SW 1271 (cell line): ENCODE data around the gene HIVEP3.

Source experiments
- DNase-seq, 2 experiments: peaks; one replicate each; lab custom pipeline; 2025; lab: John Stamatoyannopoulos, UW

Gene HIVEP3

DNA sequence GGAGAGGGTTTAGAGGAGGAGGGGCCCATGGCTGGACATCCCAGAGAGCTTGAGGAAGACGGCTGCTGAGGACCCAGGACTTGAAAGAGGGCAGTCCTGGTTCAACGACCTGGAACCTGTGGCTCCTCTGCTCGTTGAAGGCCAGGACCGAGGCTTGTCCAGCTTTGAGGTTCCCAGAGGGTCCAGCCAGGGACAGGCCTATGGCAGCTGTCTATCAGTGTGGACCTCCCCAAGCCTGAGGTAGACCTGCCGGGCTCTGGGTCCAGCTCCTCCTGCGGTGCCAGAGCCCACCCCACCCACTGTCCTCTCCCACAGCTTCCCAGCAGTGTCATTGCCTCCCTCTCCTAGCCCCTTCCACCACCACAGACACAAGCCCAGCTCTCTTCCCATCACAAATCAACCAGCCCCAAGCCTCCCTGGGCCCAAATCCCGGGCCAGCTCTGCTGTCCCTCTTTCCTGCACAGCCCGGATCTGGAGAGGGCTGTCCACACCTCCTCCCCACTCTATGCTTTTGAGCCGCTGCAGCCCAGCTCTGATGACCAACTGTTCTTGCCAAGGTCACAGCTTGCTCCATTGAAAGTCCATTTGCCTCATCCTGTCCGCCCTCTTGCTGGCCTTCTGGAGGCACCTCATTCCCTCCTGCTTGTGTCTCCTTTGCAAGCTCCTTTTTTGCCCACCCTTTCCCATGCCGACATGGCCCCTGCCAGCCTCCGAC lies 385.5 kb downstream of the HIVEP3 start:
- DNase-seq: no peak

DNA sequence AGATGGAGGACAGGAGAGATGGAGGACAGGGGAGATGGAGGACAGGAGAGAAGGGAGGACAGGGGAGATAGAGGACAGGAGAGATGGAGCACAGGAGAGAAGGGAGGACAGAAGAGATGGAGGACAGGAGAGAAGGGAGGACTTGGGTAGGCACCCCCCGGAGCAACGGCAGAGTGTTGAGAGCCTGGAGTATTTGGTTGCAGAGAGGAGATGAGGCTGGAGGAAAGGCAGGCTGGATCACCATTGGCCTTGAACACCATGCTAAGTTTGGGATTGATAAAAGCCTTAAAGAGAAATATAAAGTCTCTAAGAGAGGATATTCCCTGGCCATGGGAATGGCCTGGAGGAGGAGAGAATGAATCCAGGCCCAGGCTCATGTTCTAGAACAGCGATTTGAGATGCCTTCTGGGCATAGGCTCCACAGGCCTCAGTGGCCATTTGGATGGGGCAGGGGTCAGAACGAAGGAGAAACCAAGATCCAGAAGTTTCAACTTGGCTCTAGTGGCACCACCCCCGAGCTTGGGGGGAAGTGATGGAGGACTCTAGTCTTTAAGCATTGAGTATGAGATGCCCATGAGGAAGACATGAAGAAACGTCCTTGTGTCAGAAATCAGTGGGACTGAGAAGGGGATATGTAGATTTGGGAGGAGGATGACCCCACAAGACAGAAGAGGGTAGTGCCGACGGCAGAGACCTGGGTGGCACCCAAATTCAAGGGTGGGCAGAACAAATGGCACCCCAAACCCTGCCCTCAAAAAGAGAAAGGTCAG lies 386.3 kb downstream of the HIVEP3 start:
- no peak for DNase-seq

DNA sequence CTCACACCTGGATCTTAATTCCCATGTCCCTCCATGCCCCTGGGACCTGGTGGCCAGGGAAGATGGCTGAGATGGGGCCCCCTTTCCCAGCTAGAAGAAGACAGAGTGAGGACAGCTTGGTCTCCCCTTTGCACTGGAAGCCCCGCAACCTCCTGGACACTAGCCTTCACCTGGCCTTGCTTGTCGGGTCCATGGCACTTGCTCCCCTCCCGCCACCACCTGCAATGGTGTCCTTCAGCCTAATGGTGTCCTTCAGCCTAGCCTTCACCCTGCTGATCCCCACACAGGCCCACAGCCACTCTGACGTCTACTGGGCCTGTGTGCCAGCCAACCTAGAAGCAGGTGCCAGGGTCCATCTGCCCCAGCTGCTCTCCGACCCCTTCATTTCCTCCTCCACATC lies 388.3 kb downstream of the HIVEP3 start:
- DNase-seq: no peak

DNA sequence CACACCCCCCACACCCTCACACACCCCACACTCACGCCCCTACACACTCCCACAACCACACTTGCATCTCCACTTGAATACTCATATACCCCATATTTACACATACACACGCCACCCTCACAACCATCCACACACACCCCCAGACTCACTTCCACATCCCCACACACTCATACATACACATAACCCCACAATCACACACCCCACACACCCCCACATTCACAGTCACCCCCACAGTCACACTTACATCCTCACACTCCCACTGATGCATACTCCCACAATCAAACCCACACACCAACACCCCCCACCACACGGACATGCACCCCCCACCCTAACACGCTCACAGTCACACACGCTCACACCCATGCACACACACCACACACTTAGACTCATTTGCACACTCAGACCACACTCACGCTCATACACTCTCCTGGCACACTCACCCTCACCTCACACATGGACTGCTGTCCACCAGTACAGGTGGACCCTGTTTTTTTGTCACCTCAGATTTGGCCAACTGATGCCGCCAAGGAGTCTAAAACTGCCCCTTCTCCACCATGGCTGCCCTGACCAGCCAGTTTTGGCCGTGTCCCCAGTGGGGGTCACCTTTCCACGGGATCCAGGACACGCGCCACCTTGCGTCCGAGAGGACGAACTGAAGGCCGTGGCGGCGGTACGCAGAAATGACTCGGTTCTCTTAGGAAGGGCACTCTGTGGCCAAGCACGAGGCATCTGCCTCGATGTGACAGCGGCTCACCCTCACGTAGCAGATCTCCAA lies 388.9 kb downstream of the HIVEP3 start:
- DNase-seq: no peak

DNA sequence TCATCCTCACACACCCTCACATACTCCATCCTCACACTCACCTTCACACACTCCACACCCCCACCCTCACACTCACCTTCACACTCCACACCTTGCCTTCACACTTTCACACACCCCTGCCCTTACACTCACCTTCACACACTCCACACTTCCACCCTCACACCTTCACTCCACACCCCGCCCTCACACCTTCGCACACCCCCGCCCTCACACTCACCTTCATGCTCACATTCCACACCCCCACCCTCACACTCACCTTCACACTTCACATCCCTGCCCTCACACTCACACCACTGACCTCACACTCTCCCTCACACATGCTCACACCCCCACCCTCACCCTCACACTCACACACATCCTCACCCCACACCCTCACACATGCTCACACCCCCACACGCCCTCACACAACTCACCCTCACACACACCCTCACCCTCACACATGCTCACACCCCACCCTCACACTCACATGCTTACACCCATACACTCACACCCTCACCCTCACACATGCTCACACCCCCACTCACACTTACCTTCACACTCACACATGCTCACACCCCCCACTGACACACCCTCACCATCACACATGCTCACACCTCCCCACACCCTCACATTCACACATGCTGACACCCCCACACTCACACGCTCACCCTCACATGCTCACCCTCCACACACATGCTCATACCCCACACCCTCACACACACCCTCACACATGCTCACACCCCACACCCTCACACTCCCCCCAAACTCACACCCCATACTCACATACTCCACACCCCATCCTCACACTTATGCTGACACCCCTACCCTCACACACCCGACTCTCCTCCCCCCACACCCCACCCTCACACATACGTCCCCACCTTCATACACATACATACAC lies 389.8 kb downstream of the HIVEP3 start:
- DNase-seq: no peak

DNA sequence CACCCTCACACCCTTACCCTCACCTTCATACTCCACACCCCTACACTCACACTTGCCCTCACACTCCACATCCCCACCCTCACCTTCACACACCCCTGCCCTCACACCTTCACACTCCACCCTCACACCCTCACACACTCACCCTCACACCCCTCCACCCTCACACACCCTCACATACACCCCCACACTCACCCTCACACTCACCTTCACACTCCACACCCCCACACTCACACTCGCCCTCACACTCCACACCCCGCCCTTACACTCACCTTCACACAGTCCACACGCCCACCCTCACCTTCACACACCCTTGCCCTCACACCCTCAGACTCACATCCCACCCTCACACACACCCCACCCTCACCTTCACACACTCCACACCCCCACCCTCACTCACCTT lies 390.6 kb downstream of the HIVEP3 start:
- no peak for DNase-seq

DNA sequence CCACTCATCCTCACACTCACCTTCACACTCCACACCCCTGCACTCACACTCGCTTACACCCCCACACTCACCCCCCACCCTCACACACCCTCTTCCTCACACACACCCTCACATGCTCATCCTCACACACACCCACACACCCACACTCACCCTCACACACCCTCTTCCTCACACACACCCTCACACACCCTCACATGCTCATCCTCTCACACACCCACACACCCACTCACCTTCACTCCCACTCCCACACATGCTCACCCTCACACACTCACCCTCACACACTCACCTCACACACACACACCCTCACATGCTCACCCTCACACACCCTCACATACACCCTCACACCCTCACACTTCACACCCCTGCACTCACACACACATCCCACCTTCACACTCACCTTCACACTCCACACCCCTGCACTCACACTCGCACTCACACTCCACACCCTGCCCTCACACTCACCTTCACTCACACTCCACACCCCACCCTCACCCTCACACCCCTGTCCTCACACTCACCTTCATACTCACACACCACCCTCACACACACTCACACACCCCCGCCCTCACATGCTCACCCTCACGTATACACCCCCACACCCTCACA lies 391.7 kb downstream of the HIVEP3 start:
- DNase-seq: no peak

DNA sequence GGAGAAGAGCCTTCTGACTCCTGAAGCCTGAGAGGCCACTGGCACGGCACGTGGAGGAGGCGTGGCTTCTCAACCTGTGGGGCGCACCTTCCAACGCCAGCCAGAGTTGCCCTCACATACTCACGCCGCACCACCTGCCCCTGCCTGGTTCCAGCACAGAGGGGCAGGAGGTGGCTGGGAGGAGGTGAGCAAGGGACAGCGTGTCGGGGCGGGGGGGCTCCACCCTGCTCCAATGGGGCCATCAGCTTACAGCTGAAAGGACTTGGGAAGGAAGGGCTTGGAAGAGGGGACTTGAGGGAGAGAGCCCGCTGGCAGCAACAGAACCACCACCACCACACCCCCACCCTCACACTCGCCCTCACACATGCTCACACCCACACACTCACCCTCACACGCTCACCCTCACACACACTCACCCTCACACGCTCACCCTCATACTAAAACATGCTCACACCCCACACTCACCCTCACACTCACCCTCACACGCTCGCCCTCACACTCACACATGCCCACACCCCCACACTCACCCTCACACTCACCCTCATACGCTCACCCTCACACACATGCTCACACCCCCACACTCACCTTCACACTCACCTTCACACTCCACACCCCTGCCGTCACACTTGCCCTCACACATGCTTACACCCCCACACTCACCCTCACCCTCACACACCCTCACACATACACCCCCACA lies 392.7 kb downstream of the HIVEP3 start:
- no peak for DNase-seq

DNA sequence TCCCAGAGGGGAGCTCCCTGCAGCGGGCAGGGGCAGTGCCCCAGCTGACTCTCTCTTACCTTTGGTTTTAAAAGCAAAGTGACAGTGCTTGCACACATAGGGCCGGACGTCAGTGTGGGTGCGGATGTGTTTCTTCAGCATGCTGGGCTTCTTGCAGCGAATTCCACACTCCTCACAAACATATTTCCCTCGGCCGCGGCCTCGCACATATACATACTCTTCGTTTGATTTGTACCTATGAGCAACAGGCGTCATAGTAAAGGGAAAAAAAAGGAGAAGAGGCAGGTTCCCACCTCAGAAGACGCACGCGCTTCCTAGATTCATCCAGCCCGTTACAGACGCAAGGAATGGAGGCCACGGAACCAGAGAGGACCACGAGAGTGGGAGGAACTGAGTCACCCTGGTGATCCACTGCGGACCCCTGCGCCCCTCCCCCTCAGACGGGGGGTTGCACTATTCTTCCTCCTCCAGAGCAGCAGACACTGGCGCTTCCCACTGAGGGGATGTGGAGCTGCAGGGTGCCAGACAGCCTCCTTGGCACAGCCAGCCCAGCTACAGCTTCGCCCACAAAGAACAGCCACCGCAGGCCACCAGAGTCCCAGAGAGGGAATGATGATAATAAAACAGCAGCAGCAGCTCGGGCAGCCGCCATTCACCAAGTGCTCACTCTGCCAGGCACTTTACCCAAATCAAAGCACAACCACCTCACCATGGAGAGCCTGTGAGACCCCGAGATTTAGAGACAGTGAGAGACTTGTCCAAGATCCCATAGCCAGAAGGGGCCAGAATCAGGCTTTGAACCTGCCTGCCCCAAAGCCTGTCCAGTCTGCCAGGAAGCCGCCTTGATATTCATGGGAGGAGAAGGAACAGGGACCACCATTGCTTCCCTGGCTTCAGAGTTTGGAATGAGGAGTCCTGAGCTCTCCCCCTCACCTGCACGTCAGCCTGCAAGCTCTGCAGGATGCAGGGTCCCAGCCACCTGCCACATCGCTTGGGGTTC lies 393.7 kb downstream of the HIVEP3 start:
- DNase-seq: no peak

DNA sequence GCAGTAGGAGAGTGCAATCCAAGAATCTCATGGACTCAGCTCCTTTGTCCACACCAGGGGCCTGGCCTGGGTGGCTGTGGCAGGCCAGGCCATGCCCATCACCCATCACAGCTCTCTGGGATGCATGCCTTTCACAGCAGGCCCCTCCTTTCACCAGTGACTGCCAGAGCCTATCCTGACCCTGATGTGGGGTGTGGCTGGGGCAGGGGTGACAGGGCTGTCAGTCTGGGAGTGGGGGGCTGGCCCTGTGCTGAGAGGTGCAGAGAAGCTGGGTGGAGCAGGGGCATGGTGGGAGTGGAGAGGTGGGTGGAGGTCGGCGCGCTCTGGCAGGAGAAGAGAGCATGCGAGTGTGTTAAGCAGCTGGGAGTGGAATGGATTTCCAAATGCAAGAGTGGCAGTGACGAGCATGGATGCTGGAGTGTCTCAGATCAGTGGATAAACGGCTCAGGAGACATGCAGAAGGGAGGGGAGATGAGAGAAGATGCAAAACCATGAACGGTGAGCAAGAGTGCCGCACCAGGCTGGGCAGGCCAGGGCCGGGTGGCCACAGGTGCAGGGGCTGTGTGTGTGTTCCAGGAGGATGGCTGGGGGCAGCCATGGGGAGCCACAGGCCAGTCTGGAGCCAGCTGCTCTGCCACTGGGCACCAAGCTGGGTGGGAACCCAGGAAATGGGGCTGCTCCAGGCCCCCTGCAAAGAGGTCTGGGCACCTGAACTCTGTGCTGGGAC lies 394.6 kb downstream of the HIVEP3 start:
- no peak for DNase-seq

DNA sequence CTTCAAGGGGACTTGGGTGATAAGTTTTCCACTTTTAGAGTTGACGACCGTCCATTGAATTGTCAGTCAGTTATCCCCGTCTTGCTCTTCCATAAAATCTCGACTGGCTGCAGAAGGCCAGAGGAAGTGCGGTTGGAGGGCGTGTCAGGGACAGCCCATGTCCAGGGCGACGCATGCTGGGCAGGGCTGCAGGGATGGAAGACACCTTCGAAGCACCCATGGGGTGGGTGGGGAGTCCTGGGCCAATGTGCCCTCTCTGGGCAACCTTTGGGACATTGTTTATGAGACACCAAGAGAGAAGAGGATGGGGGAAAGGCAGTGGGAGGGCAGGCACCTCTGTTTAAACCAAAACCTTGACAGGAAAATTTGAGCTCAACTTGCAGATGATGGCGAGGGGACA lies 395.7 kb downstream of the HIVEP3 start:
- no peak for DNase-seq

DNA sequence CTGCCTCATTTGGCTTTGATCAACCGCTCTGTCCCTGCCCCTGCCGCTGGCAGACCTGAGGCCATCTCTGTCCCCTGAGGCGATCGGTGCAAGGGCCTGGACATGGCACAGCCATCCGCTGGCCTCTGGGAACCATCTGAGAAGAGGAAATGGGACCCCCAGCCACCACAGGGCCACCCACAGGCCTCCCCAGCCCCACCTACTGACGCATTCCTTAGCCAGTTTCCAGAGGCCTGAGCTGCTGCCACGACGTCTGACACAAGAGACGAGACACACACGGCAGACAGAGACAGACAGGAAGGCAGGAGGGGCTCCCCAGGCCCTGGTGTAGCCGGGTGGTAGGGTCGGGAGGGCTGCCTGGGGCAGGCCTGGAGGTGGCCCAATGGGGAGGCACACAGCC lies 397.0 kb downstream of the HIVEP3 start:
- DNase-seq: no peak

DNA sequence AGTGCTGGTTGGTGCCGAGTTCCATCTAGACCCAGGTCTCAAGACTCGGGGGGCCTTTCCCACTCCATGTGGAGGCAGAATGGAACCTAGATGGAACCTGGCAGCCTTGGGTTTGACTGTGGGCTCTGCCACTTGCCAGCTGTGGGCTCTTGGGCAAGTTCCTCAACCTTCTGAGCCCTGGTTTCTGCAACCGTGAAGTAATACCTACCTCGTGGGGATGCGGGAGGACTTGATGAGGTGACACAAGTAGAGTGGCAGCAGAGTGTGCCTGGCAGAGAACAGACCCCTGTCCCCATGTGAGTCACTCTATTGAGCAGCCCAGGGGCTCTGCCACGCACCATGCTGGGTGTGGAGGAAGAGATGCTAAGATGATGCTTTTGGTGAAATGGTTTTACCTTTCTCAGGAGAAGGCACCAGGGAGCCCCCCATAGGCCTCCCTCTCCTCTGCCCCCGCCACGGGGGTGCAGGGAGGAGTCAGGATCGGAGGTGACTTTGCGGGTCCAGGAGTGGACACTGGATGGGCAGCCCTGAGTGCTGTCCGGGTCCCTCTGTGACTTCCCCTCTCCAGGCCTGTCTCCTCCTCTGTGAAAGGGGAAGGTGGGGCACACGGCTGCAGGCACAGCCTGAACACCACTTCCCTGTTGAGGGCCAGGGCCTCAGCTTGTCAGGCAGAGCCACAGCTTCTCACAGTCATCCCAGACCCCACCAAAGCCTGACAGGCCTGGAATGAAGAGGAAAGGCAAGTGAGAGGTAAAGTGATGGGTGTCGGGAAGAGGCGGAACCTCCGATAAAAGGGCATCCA lies 397.6 kb downstream of the HIVEP3 start:
- DNase-seq: no peak

DNA sequence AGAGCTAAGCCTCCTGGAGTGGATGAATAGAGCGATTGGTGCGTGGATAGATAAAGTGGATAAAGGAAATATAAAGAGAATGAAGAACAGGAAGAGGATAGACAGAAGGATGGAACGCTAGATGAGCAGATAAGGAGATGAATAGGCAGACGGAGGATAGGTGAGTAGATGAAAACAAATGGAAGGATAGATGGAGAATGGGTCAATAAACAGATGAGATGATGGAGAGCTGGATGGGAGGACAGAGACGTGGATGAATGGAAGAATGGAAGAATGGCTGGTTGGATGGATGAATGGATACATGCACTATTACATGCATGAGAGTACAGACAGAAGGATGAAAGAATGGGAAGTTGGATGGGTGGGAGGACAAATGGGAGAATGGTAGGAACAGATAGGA lies 399.1 kb downstream of the HIVEP3 start:
- DNase-seq: no peak

DNA sequence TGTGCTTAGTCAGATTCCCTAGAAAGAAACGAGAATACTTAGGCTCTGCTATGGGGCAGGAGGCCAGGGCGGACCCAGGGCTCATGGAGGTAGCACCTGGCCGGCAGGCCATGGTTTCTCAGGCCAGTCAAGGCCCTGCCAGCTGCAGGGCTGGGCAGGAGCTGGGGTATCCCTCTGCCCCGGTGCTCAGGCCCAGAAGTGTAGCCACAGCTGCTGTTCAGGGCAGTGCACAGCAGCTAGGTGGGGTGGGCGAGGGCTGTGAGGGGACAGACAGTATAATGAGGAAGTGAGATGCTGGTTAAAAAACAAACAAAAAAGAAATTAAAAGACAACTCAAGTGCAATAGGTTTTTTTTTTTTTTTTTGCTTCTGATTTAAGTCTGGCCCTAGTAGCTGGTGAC lies 400.3 kb downstream of the HIVEP3 start:
- DNase-seq: no peak

DNA sequence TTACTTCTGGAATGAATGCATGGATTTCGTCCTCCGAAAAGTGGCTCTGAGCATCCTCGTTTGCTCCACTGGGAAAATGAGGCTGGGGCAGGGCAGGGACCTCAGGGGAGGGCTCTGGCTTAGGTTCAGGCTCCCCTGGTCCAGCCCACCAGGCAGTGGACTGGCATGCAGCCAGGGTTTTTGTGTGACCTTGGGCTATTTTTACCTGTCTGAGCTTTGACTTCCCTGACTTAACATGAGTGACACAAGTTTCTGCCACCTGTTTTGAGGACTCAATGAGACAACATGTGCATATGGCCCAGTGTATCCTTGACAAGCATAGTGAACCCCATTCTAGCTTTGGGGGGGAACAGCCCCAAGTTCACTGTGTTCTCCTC lies 401.7 kb downstream of the HIVEP3 start:
- DNase-seq: no peak

DNA sequence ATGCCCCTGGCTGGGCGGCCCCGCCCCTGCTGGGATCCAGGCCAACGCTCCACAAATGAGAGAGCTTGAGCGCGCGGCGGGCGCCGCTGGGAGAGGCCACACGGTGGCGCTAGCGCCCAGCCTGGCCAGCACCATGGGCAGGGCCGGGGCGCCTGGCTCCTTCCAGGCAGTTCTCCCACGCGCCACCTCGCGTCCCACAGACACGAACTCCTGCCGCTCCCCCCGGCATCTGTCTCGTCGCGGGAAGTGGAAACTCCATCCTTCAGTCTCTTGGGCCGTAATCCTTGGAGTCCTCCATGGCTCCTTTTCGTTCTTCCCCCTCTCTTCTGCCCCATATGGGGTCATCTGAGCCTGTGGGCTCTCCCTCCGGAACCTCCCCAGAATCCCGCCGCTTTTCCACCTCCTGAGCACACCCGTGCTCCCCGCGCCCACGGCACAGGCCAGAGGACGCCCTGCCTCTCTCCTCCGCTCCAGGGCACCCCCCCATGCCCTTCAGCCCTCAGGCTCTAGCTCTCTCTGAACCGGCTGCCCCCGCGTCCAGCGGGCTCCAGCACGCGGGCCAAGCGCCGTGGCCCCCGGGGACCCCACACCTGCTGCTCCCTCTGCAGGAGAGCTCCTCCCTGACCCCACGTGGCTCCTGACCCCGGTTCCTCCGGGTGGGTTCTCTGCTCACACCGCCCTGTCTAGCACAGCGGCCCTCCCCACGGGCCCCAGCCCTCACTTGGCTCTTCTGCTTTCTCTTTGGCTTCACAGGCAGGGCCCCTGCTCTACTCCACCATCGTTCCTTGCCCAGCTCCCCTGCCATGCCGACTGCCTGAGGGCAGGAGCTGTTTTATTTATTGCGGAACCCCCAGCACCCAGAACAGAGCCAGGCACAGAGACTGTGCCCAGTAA lies 402.3 kb downstream of the HIVEP3 start:
- peak in 1 of 2 experiments; percentile 45 for DNase-seq
